LNCaP clone FGC (cell line): ENCODE measurements around the gene SNAP47.
A peak's percentile ranks its signal among the peaks of the same experiment; 100 is the strongest.

ENCODE experiments used
- DNase-seq: peaks from one replicate; pipeline ENCODE4 v3.0.0-alpha.2; 2011; ENCODE audit warnings: low read depth
- H3K4me3 ChIP-seq: 2 replicates; pipeline ENCODE4 v1.5.1; 2011; ENCODE audit warnings: mild to moderate bottlenecking, low read depth, low read length, control low read depth
- TF ChIP-seq, protein P1 (sequence below): IDR thresholded peaks from 2 replicates; pipeline ENCODE4 v1.5.1; 2012; ENCODE audit warnings: mild to moderate bottlenecking; ENCODE audit not compliant: control insufficient read depth, insufficient read depth; ENCODE audit errors: extremely low read depth

The SNAP47 gene

DNA sequence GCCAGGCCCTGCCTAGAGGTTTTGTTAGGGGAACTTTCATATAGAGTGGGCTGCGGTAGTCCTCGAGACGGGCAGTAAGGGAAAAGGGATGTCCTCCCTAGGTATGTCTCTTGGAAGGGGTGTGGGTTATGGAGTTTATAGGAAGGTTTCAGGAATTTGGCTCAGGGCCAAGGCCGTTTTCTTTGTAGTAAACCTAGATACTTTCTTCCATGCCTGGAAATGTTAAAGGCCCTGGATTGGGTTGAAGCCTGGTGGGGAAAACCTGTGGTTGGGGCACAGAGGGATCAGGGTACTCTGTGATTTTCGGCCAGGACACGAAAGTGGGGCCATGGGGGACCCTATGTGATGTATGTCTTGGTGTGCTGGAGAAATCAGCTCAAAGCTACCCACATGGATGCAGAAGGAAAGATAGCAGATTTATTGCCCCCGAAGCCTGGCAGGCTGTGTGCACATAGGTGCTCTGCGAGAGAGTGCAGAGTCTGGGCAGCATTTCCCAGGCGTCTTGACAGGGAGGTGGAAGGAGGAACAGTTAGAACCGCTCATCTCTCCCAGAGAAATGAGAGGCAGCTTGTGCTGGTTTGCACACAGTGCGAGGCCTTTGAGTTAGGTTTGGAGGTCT lies 1.7 kb downstream of the SNAP47 start:
- H3K4me3 ChIP-seq = peak overlapping the region; percentile 94; the same call in 1 of the 2 replicates
- no peak for DNase-seq
- TF ChIP-seq, protein P1, sequence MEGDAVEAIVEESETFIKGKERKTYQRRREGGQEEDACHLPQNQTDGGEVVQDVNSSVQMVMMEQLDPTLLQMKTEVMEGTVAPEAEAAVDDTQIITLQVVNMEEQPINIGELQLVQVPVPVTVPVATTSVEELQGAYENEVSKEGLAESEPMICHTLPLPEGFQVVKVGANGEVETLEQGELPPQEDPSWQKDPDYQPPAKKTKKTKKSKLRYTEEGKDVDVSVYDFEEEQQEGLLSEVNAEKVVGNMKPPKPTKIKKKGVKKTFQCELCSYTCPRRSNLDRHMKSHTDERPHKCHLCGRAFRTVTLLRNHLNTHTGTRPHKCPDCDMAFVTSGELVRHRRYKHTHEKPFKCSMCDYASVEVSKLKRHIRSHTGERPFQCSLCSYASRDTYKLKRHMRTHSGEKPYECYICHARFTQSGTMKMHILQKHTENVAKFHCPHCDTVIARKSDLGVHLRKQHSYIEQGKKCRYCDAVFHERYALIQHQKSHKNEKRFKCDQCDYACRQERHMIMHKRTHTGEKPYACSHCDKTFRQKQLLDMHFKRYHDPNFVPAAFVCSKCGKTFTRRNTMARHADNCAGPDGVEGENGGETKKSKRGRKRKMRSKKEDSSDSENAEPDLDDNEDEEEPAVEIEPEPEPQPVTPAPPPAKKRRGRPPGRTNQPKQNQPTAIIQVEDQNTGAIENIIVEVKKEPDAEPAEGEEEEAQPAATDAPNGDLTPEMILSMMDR = no peak

- no peak for DNase-seq
- TF ChIP-seq, protein P1 = no peak
- H3K4me3 ChIP-seq = no peak overlapping the region
Measured at GRCh38 chr1:227738820-227739219, 3.6 kb downstream of the SNAP47 start.

DNA sequence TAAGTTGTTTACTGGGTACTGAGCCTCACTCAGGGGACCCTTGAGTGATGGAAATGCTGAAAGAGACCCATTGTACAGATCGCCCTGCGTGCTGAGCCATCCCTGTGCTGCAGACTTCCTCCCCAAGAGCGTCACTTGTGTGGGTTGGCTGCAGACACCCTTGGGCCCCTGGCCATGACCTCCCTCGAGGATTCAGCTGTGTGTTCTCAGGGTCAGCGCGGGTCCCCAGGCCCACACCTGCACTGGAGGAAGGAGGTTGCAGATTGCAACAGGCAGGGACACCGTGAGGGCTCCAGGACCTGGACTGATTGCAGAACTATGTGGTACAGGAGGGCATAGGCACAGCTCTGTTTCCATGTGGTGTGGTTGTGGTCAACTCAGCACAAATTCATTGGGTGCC lies 4.4 kb downstream of the SNAP47 start:
- TF ChIP-seq, protein P1 = no peak
- no peak overlapping the region for H3K4me3 ChIP-seq
- DNase-seq = no peak

- DNase-seq = no peak
- TF ChIP-seq, protein P1 = no peak
- H3K4me3 ChIP-seq = no peak overlapping the region
Measured at GRCh38 chr1:227740401-227740960, 5.2 kb downstream of the SNAP47 start.

- no peak for DNase-seq
- TF ChIP-seq, protein P1 = no peak
- no peak overlapping the region for H3K4me3 ChIP-seq
Measured at GRCh38 chr1:227741166-227741870, 6.1 kb downstream of the SNAP47 start.

- DNase-seq = no peak
- TF ChIP-seq, protein P1 = no peak
- no peak overlapping the region for H3K4me3 ChIP-seq
Measured at GRCh38 chr1:227742738-227743715, 7.8 kb downstream of the SNAP47 start.
